Aorta (tissue), 5 donors: ENCODE results near the gene SLC25A26. TPM values are rescaled to one million over a fixed set of nuclear protein-coding genes. Genes with fewer than 3 reads are reported as not detected.

ENCODE experiments used
- ATAC-seq: fragments of 200-7000 bp; cut with Tn5 transposase; one replicate; pipeline ENCODE4 v1.9.1; 2022; ENCODE audit warnings: moderate library complexity; ENCODE audit not compliant: low FRiP score
- DNase-seq, 2 donors: peaks; one replicate each; pipeline ENCODE4 v3.0.0-alpha.2; 2020
- H3K27ac ChIP-seq, 2 donors: one replicate each; pipeline ENCODE4 v1.5.1; 2013; ENCODE audit warnings: low read length in 2 of 2, mild to moderate bottlenecking in 2 of 2, moderate library complexity in 2 of 2, control low read depth in 1 of 2, inconsistent platforms in 1 of 2, low read depth in 1 of 2
- H3K27me3 ChIP-seq, 2 donors: one replicate each; pipeline ENCODE4 v1.6.1; 2013; ENCODE audit warnings: control low read depth in 1 of 2, low read length in 1 of 2, mild to moderate bottlenecking in 1 of 2, moderate library complexity in 1 of 2; ENCODE audit not compliant: insufficient read depth in 2 of 2, control insufficient read depth in 1 of 2
- H3K36me3 ChIP-seq, 2 donors: one replicate each; pipeline ENCODE4 v1.6.1; 2013; ENCODE audit warnings: control low read depth in 1 of 2, low read length in 1 of 2, mild to moderate bottlenecking in 1 of 2; ENCODE audit not compliant: insufficient read depth in 2 of 2, control insufficient read depth in 1 of 2
- H3K4me1 ChIP-seq, 2 donors: one replicate each; pipeline ENCODE4 v1.6.1; 2013; ENCODE audit warnings: low read length in 2 of 2, control low read depth in 1 of 2, mild to moderate bottlenecking in 1 of 2, moderate library complexity in 1 of 2; ENCODE audit not compliant: insufficient read depth in 2 of 2, control insufficient read depth in 1 of 2
- H3K4me3 ChIP-seq, 2 donors: one replicate each; pipeline ENCODE4 v1.5.1; 2013; ENCODE audit warnings: low read length in 2 of 2, control low read depth in 1 of 2, mild to moderate bottlenecking in 1 of 2
- H3K9me3 ChIP-seq: one replicate; pipeline ENCODE4 v1.6.1; 2013; ENCODE audit warnings: mild to moderate bottlenecking, low read length; ENCODE audit not compliant: control insufficient read depth
- WGBS, 2 donors: extraction: QIAGEN DNeasy Blood & Tissue Kit; methylation state at CpG; one replicate each; pipeline ENCODE4 v1.1.7; 2013; 5-methylcytosine and 5-hydroxymethylcytosine counted together
- intact Hi-C, 2 donors: fragments of 100-400 bp; cut with DNase I; formaldehyde crosslinking; loops; one replicate each; pipeline versions ENCODE4 v1.14.2 to v1.15.0; 2022
- polyA plus RNA-seq, 2 donors: library from polyadenylated mRNA; stranded (reverse); fragments of 200-250 nt; gene quantifications; one replicate each; pipeline ENCODE4 v1.2.3, GENCODE V29; 2013
- total RNA-seq, 2 donors: library from RNA; stranded (reverse); fragmentation: NEBNext Ultra II Directional; extraction: Animal tissue kit (Norgen Biotek cat#: 25700); gene quantifications; one replicate each; pipeline ENCODE4 v1.2.1, GENCODE V29; 2021
- donor health status: healthy with polysubstance abuse.
- donor health status: Bipolar disorder and iron deficiency.
- donor health status: DM: no; HTN: no; CAD: no.
- donor health status: DM: no; HTN: no; CAD: no.
- donor health status: DM: yes; HTN: yes; CAD: no.

Gene SLC25A26
- total and polyA plus RNA-seq, 4 donors = 14.9 to 17.5 (median 16.7) TPM

- Histone ChIP-seq H3K4me3 (no peak overlapping the region), H3K9me3 (no peaks in the 10 kb centered on the region), H3K27me3 (no peaks in the 10 kb centered on the region), H3K36me3 (no peaks in the 10 kb centered on the region), H3K4me1 (no peaks in the 10 kb centered on the region), H3K27ac (no peak overlapping the region)
- ATAC-seq (no peak), DNase-seq (no peak)
- intact Hi-C loops = no loop called here
- WGBS, 2 donors = 56 to 57% methylated on average over 4 of the region's 4 CpGs
Observed at GRCh38 chr3:66229931-66230330, 9.1 kb downstream of the SLC25A26 start.

DNA sequence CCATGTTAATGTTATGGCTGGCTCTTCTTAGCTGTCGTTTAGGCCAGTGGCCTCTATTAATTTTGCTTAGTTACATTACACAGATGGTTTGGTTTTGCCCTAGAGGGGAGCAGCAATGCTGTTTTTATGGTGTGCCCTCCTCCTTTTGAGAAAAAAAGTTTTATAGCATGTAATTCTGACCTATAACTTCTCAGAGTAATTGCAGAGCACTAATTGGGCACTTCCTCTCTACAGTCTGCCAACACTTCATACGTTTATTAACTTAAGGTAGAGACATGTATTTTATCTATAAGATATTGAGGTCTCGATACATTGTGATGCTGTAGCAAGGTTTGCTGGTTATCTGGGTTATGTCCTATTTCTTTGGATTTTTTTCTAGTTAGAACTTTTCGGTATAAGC is 12.2 kb downstream of the SLC25A26 start:
- intact Hi-C loops = no loop called here
- Histone ChIP-seq H3K27ac (no peak overlapping the region), H3K27me3 (no peaks in the 10 kb centered on the region), H3K4me3 (no peak overlapping the region), H3K36me3 (no peaks in the 10 kb centered on the region), H3K4me1 (no peaks in the 10 kb centered on the region), H3K9me3 (no peaks in the 10 kb centered on the region)
- no peak for DNase-seq
- WGBS, 2 donors = 79 to 83% methylated on average over 4 of the region's 4 CpGs
- no peak for ATAC-seq

DNA sequence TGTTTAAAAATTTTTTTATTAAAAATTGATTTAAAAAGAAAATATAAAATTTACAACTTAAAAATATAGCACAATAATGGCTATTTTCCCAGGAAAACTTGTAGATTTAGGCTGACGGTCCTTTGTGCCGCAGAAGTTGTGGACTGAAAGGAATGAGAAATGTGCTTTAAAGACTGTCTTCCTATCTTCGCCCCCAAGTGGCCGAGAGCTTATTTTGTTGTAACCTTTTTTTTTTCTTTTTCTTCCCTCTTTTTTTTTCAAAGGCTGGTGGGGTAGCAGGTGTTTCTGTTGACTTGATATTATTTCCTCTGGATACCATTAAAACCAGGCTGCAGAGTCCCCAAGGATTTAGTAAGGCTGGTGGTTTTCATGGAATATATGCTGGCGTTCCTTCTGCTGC is 15.5 kb downstream of the SLC25A26 start:
- DNase-seq (no peak), ATAC-seq (no peak)
- Histone ChIP-seq H3K4me3 (no peak overlapping the region), H3K27ac (no peak overlapping the region), H3K9me3 (no peaks in the 10 kb centered on the region), H3K36me3 (no peaks in the 10 kb centered on the region), H3K4me1 (no peaks in the 10 kb centered on the region), H3K27me3 (no peaks in the 10 kb centered on the region)
- WGBS, 2 donors = 87 to 90% methylated on average over 5 of the region's 5 CpGs
- intact Hi-C loops = no loop called here

DNA sequence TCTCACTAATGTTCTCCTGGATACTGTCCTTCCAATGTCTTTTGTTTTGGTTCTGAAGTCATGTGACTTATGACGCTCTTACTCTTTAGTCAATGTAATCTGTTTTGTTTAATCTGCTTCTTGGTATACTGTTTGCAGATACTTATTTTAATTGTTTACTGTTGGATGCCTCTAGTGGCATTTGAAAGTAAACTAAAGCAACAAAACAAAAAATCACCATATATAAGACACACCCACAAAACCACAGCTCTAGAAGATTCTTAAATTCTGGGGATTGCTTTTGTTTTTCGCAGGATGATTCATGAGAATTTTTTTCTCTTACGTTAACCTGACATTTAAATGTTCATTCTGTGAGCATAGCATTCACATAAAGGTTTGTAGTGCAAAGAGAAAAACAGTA is 16.8 kb downstream of the SLC25A26 start:
- no peak overlapping the region for H3K4me3 ChIP-seq
- DNase-seq (no peak), ATAC-seq (no peak)
- intact Hi-C loops = no loop called here
- no peaks in the 10 kb centered on the region for H3K36me3 ChIP-seq
- no peaks in the 10 kb centered on the region for H3K27me3 ChIP-seq
- H3K27ac ChIP-seq = no peak overlapping the region
- WGBS, 2 donors = 95 to 97% methylated on average over 3 of the region's 3 CpGs
- no peaks in the 10 kb centered on the region for H3K9me3 ChIP-seq
- no peaks in the 10 kb centered on the region for H3K4me1 ChIP-seq

DNA sequence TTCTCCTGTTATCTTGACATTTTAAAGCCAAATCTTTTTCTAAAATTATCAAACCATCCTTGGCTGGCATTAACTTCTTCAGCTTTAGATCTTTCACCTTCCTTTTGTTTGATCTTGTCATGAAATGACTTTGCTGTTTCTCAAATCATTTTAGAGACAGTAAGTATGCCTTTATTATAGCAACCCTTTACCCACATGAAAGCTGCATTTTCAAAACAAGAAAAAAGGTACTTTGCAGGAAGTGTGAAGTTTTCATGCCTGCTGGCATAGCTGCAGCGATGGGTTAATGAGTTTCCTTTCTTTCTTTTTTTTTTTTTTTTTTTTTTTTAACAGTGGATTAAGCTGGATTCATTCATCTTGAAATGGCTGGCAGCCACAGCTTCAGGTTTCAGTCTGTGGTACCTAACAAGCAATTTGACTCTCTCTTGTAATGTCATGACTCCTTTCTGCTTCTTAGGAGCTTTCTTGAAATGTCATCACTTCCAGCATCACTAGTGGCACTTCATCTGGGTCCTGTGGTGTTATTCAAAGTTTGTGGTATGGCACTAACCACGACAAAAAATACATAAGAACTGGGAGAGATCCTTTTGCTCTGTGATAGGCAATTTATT is 18.8 kb downstream of the SLC25A26 start:
- ATAC-seq (no peak), DNase-seq (no peak)
- H3K4me1 ChIP-seq = no peaks in the 10 kb centered on the region
- intact Hi-C loops = no loop called here
- no peak overlapping the region for H3K27ac ChIP-seq
- H3K27me3 ChIP-seq = no peaks in the 10 kb centered on the region
- H3K36me3 ChIP-seq = no peaks in the 10 kb centered on the region
- WGBS, 2 donors = 95% methylated on average over 2 of the region's 2 CpGs
- no peaks in the 10 kb centered on the region for H3K9me3 ChIP-seq
- H3K4me3 ChIP-seq = no peak overlapping the region

DNA sequence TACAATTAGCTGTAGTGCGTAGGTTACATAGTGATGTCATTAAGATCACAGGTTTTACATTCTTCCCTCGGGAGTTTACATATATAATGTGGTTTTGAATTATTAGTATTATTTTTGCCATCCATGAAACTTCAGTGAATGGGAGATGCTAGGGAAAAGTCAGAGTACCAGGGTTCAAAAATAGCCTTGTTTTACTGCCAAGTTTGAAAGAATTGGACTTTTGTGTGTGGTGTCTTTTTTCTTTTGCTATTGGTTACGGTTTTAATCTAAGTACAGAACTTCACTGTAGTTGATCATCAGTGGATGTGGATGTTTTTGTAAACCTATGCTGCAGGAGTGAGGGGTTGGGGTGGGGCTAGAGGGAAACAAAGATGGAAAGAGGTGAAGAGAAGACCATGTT is 20.7 kb downstream of the SLC25A26 start:
- H3K9me3 ChIP-seq = no peaks in the 10 kb centered on the region
- DNase-seq (no peak), ATAC-seq (no peak)
- intact Hi-C loops = no loop called here
- no peaks in the 10 kb centered on the region for H3K27me3 ChIP-seq
- no peak overlapping the region for H3K27ac ChIP-seq
- no peak overlapping the region for H3K4me3 ChIP-seq
- peaks cover 0 to 1% of the 10 kb centered on the region in 2 donors for H3K36me3 ChIP-seq
- WGBS, 2 donors = 88 to 97% methylated on average over 3 of the region's 3 CpGs
- H3K4me1 ChIP-seq = no peaks in the 10 kb centered on the region

DNA sequence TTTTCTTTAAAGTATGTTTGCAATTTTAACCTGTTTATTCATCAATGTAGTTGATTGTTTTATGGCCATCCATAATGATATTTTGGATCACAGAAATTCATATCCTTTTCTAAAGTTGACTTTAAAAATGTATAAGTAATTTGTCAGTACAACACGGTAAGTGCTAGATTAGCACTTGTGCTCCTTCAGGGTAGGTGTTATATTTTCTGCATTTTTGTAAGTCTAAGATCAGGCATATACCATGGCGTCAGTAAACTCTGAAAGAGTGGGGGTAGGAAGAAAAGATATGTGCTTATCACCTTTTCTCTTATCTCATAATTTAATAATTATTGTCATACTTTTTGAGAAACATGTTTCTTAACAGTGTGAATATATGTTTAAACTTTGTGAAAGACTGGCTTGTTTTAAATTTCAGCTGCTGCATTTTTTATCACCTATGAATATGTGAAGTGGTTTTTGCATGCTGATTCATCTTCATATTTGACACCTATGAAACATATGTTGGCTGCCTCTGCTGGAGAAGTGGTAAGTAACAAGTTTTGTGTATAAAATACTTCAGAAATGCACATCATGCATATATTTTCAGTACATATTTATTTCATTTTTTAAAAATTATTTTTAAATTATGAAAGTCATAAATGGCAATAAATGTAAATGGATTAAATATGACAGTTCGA is 22.1 kb downstream of the SLC25A26 start:
- intact Hi-C loops = no loop called here
- peaks cover 0 to 1% of the 10 kb centered on the region in 2 donors for H3K36me3 ChIP-seq
- ATAC-seq (no peak), DNase-seq (no peak)
- no peak overlapping the region for H3K27ac ChIP-seq
- H3K27me3 ChIP-seq = no peaks in the 10 kb centered on the region
- H3K4me1 ChIP-seq = no peaks in the 10 kb centered on the region
- no peaks in the 10 kb centered on the region for H3K9me3 ChIP-seq
- 97% methylated on average over 3 of the region's 3 CpGs for WGBS, 2 donors
- H3K4me3 ChIP-seq = no peak overlapping the region

DNA sequence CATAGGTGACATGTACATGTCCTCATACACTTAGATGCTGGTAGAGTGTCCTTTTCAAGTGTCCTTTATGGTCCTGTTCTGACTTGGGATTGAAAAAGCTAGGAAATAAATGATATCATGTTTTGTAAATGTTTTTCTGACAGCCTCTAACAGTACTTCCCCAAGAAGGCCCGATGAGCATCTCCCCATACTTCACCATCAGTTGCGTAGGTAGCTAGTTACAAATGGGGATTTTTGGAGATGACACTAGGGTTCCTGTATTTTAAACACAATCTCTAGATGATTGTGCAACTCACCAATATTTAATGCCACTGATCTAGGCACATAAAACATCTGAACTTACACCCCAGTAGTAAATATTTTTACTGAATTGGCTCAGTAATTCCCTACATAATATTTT is 27.8 kb downstream of the SLC25A26 start:
- H3K27me3 ChIP-seq = no peaks in the 10 kb centered on the region
- no peak for ATAC-seq
- no peaks in the 10 kb centered on the region for H3K4me1 ChIP-seq

More for the DNA sequence above, 27.8 kb downstream of the SLC25A26 start:
- H3K4me3 ChIP-seq = no peak overlapping the region
- H3K27ac ChIP-seq = no peak overlapping the region
- WGBS, 2 donors = 71 to 87% methylated on average over 2 of the region's 2 CpGs
- peaks cover 0 to 1% of the 10 kb centered on the region in 2 donors for H3K36me3 ChIP-seq
- DNase-seq = no peak
- intact Hi-C loops = no loop called here
- H3K9me3 ChIP-seq = no peaks in the 10 kb centered on the region
